ENCODE results near the gene RMRP. TPM values are rescaled to one million over a fixed set of nuclear protein-coding genes. Genes with fewer than 3 reads are reported as not detected.

RMRP gene
- total and polyA plus RNA-seq, 9 of the 15 experiments (the other 6 are each of a cell fraction or from before 2014, with no cell fraction given), result 75.7 to 89,974 (median 13,378) TPM; not detected in 3

DNA sequence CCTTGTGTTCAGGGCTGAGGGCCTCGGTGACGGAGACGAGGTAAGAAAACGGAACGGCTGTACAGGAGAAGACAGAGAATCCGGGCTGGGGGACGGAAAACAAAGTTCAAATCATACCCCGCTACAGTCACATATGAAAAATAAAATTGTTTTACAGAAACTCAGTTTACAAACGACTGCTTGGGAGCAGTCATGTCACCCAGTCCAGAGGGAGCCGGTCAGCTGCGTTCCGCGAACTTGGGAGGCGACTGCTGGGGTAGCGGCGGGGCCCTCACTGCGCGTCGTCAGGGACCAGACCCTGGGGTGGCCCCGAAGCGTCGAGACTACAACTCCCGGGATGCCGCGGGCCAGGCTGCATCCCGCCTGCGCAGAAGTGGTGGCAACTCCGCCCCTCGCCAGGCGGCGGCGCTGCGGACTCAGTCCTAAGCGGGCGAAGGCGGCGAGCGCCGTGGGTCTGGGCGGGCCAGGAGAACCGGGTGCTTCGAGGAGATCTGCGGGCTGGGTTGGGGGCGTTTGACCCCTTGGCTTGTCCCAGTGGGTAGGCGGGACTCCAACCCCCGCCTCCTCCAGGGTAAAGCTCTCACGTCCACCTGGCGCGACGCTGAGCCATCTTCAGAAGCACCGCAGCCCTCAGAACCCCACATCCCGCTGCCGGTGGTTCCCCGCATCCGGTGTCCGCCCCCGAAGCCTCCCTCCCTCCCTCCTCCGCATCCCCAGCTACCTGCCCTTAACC, 11.1 kb downstream of the RMRP start (continued):
- TF ChIP-seq ZNF217 (CRISPR knock-in tag; IDR thresholded peaks at IDR 0.05), result no peak
- TF ChIP-seq CBFA2T3 (IDR thresholded peaks at IDR 0.05), result no peak
- TF ChIP-seq, protein P1, sequence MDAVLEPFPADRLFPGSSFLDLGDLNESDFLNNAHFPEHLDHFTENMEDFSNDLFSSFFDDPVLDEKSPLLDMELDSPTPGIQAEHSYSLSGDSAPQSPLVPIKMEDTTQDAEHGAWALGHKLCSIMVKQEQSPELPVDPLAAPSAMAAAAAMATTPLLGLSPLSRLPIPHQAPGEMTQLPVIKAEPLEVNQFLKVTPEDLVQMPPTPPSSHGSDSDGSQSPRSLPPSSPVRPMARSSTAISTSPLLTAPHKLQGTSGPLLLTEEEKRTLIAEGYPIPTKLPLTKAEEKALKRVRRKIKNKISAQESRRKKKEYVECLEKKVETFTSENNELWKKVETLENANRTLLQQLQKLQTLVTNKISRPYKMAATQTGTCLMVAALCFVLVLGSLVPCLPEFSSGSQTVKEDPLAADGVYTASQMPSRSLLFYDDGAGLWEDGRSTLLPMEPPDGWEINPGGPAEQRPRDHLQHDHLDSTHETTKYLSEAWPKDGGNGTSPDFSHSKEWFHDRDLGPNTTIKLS (IDR thresholded peaks at IDR 0.05; ENCODE audit: borderline replicate concordance, low read depth), result peak; percentile 65
- TF ChIP-seq RAD51 (IDR thresholded peaks at IDR 0.05; ENCODE audit: borderline replicate concordance, low read depth), result no peak
- TF ChIP-seq, protein P2, sequence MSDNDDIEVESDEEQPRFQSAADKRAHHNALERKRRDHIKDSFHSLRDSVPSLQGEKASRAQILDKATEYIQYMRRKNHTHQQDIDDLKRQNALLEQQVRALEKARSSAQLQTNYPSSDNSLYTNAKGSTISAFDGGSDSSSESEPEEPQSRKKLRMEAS (CRISPR knock-in tag; IDR thresholded peaks at IDR 0.05), result 0 out of 2 replicates have a peak, but pooled peaks have one; percentile 25
- TF ChIP-seq SNRNP70 (optimal IDR thresholded peaks at IDR 0.05; ENCODE audit: low read depth, low read length), result no peak
- peak; percentile 63 for TF ChIP-seq CXXC5 (CRISPR knock-in tag; IDR thresholded peaks at IDR 0.05)
- TF ChIP-seq SMAD4 (CRISPR knock-in tag; conservative IDR thresholded peaks at IDR 0.05), result peak; percentile 50; the same call in 1 of the 2 replicates
- TF ChIP-seq, protein P3, sequence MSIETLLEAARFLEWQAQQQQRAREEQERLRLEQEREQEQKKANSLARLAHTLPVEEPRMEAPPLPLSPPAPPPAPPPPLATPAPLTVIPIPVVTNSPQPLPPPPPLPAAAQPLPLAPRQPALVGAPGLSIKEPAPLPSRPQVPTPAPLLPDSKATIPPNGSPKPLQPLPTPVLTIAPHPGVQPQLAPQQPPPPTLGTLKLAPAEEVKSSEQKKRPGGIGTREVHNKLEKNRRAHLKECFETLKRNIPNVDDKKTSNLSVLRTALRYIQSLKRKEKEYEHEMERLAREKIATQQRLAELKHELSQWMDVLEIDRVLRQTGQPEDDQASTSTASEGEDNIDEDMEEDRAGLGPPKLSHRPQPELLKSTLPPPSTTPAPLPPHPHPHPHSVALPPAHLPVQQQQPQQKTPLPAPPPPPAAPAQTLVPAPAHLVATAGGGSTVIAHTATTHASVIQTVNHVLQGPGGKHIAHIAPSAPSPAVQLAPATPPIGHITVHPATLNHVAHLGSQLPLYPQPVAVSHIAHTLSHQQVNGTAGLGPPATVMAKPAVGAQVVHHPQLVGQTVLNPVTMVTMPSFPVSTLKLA (conservative IDR thresholded peaks at IDR 0.05), result peak; percentile 24 to 55; a peak in 1 of 4 replicates
- TF ChIP-seq CHD2 (IDR thresholded peaks at IDR 0.05; ENCODE audit: low read depth, low read length), result no peak
- no peak for TF ChIP-seq SRSF1 (IDR thresholded peaks at IDR 0.05; ENCODE audit: low read depth, low read length)
- TF ChIP-seq, protein P4, sequence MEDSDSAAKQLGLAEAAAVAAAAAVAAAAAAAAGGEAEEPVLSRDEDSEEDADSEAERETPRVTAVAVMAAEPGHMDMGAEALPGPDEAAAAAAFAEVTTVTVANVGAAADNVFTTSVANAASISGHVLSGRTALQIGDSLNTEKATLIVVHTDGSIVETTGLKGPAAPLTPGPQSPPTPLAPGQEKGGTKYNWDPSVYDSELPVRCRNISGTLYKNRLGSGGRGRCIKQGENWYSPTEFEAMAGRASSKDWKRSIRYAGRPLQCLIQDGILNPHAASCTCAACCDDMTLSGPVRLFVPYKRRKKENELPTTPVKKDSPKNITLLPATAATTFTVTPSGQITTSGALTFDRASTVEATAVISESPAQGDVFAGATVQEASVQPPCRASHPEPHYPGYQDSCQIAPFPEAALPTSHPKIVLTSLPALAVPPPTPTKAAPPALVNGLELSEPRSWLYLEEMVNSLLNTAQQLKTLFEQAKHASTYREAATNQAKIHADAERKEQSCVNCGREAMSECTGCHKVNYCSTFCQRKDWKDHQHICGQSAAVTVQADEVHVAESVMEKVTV (CRISPR knock-in tag; IDR thresholded peaks at IDR 0.05), result peak; percentile 31; the same call in 1 of the 2 replicates
- TF ChIP-seq HCFC1 (IDR thresholded peaks at IDR 0.05; ENCODE audit: low read depth, low read length), result peak; percentile 90
- peak; percentile 28; the same call in 1 of the 2 replicates for TF ChIP-seq MBD2 (IDR thresholded peaks at IDR 0.05; ENCODE audit: borderline replicate concordance, low read depth)
- 0 out of 2 replicates have a peak, but pooled peaks have one; percentile 40 for TF ChIP-seq ETV5 (CRISPR knock-in tag; IDR thresholded peaks at IDR 0.05; ENCODE audit: low read depth)
- TF ChIP-seq TCFL5 (CRISPR knock-in tag; conservative IDR thresholded peaks at IDR 0.05), result no peak
- 0 out of 2 replicates have a peak, but pooled peaks have one; percentile 16 for TF ChIP-seq ZEB2 (IDR thresholded peaks at IDR 0.05)
- peak; percentile 43 for TF ChIP-seq POLR2B (IDR thresholded peaks at IDR 0.05; ENCODE audit: low read depth, partially characterized antibody)
- peak; percentile 66 for TF ChIP-seq KDM5B (IDR thresholded peaks at IDR 0.05; ENCODE audit: insufficient replicate concordance, low read depth, low read length)
- TF ChIP-seq NCOA1 (IDR thresholded peaks at IDR 0.05; ENCODE audit: low read depth), result peak; percentile 35; the same call in 1 of the 2 replicates
- TF ChIP-seq HNRNPH1 (optimal IDR thresholded peaks at IDR 0.05; ENCODE audit: low read depth, low read length), result no peak
- no peak for TF ChIP-seq ARID2 (IDR thresholded peaks at IDR 0.05)
- no peak for TF ChIP-seq MAFG (tag; conservative IDR thresholded peaks at IDR 0.05)
- peak; percentile 56 to 70; a peak in 3 of 4 replicates for TF ChIP-seq MAZ (CRISPR knock-in tag; conservative IDR thresholded peaks at IDR 0.05 in 1 of 2, IDR thresholded peaks at IDR 0.05 in 1 of 2)
